Thoracic aorta (tissue), 2 donors: ENCODE results near the gene SSR4. TPM values are rescaled to one million over a fixed set of nuclear protein-coding genes. Genes with fewer than 3 reads are reported as not detected.

ENCODE experiments used
- ATAC-seq: fragments of 150-250 bp; one replicate; pipeline ENCODE4 v1.8.0; 2017; ENCODE audit warnings: low read depth; ENCODE audit not compliant: insufficient number of reproducible peaks, low FRiP score
- DNase-seq: peaks from one replicate; pipeline ENCODE4 v3.0.0-alpha.2; 2020; ENCODE audit warnings: low spot score
- H3K27ac ChIP-seq, 2 donors: fragments of 200-600 bp; sonication (generic); 1 replicate in 1 of 2; 2 replicates in 1 of 2; pipeline ENCODE4 v1.5.1; 2016; ENCODE audit warnings: mild to moderate bottlenecking in 2 of 2, moderate library complexity in 2 of 2
- H3K27me3 ChIP-seq: fragments of 200-600 bp; sonication (generic); replicated peaks from 2 replicates; pipeline ENCODE4 v1.6.0; 2016; ENCODE audit warnings: mild to moderate bottlenecking; ENCODE audit not compliant: insufficient read depth
- H3K36me3 ChIP-seq: fragments of 200-600 bp; sonication (generic); one replicate; pipeline ENCODE4 v1.5.1; 2016
- H3K4me1 ChIP-seq, 2 donors: fragments of 200-600 bp; sonication (generic); 1 replicate in 1 of 2; 2 replicates in 1 of 2; pipeline versions ENCODE4 v1.5.1 to v1.6.0; 2016; ENCODE audit warnings: low read depth in 2 of 2, mild to moderate bottlenecking in 1 of 2; ENCODE audit not compliant: control insufficient read depth in 1 of 2
- H3K4me3 ChIP-seq: fragments of 200-600 bp; sonication (generic); 2 replicates; pipeline ENCODE4 v1.5.1; 2016; ENCODE audit warnings: mild to moderate bottlenecking
- H3K9me3 ChIP-seq: fragments of 200-600 bp; sonication (generic); 2 replicates; pipeline ENCODE4 v1.5.1; 2016
- total RNA-seq, 2 donors: library from RNA; depleted of rRNA; stranded (reverse); fragments of >200 nt; gene quantifications; one replicate each; pipeline versions ENCODE4 v1.1.0 to v1.2.3, GENCODE V29; 2016
- TF ChIP-seq, protein P1 (sequence below): fragments of 200-600 bp; sonication (generic); IDR thresholded peaks from one replicate; pipeline ENCODE4 v1.5.1; 2019; ENCODE audit warnings: antibody characterized with exemption

Gene SSR4
- total RNA-seq, 2 donors from 2014 or later: 103 to 299 TPM

GRCh38 chrX:153784325-153784967 is 10.0 kb upstream of the SSR4 start:
- H3K9me3 ChIP-seq: no peaks in the 10 kb centered on the region
- H3K36me3 ChIP-seq: peaks cover 7% of the 10 kb centered on the region
- H3K4me3 ChIP-seq: no peak overlapping the region
- ATAC-seq (no peak), DNase-seq (no peak)
- no peaks in the 10 kb centered on the region for H3K27me3 ChIP-seq
- H3K4me1 ChIP-seq: peaks cover 0 to 26% of the 10 kb centered on the region in 2 donors
- TF ChIP-seq, protein P1, sequence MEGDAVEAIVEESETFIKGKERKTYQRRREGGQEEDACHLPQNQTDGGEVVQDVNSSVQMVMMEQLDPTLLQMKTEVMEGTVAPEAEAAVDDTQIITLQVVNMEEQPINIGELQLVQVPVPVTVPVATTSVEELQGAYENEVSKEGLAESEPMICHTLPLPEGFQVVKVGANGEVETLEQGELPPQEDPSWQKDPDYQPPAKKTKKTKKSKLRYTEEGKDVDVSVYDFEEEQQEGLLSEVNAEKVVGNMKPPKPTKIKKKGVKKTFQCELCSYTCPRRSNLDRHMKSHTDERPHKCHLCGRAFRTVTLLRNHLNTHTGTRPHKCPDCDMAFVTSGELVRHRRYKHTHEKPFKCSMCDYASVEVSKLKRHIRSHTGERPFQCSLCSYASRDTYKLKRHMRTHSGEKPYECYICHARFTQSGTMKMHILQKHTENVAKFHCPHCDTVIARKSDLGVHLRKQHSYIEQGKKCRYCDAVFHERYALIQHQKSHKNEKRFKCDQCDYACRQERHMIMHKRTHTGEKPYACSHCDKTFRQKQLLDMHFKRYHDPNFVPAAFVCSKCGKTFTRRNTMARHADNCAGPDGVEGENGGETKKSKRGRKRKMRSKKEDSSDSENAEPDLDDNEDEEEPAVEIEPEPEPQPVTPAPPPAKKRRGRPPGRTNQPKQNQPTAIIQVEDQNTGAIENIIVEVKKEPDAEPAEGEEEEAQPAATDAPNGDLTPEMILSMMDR: no peak
- no peak overlapping the region for H3K27ac ChIP-seq

- Histone ChIP-seq H3K27ac (no peak overlapping the region), H3K9me3 (no peaks in the 10 kb centered on the region), H3K4me3 (no peak overlapping the region), H3K4me1 (peaks cover 0 to 13% of the 10 kb centered on the region in 2 donors), H3K27me3 (no peaks in the 10 kb centered on the region), H3K36me3 (peaks cover 10% of the 10 kb centered on the region)
- TF ChIP-seq, protein P1: no peak
- ATAC-seq: no peak
- DNase-seq: no peak
Observed at GRCh38 chrX:153786669-153787068, 7.8 kb upstream of the SSR4 start.

- DNase-seq (no peak), ATAC-seq (no peak)
- TF ChIP-seq, protein P1: no peak
- H3K27ac ChIP-seq: no peak overlapping the region
- H3K4me1 ChIP-seq: peaks cover 4 to 22% of the 10 kb centered on the region in 2 donors
- no peaks in the 10 kb centered on the region for H3K9me3 ChIP-seq
- no peaks in the 10 kb centered on the region for H3K27me3 ChIP-seq
- no peak overlapping the region for H3K4me3 ChIP-seq
- peaks cover 10% of the 10 kb centered on the region for H3K36me3 ChIP-seq
Observed at GRCh38 chrX:153789654-153790053, 4.8 kb upstream of the SSR4 start.

DNA sequence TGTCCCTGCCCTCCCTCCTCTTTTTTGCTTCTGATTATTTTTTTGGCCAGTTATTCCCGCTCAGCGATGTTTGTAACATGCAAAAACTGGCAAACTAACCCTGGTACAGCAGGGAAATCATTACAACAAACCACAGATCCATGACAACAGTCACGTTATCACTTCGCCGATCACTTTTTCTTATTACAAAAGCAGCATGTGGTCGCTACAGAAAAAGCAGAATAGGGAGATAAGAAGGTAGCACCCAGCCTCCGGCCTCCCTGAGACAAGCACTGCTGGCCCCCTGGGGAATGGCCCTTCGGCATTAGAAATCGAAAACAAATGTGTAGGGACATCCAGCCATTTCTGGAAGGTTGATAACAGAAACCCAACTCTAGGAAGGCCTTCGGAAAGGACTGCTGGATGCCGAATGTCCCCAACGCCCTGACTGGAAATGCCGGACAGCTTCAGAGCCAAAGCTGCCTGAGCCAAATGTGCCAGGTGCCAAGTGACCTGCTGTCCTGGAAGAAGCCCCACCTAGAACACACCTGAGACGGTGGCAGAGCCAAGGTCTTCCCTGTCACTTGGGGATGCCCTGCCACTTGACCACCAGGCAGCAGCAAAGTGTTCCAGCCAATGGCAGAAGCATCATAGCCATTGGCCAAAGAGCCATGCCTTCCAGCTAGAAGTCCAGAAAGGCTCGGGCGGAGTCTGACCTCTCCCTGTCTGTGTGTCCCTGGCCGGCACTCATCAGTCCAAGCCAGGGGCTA is 3.2 kb upstream of the SSR4 start:
- ATAC-seq: no peak
- TF ChIP-seq, protein P1: no peak
- Histone ChIP-seq H3K36me3 (peaks cover 5% of the 10 kb centered on the region), H3K4me3 (no peak overlapping the region), H3K27me3 (no peaks in the 10 kb centered on the region), H3K27ac (no peak overlapping the region), H3K4me1 (peaks cover 8 to 33% of the 10 kb centered on the region in 2 donors), H3K9me3 (no peaks in the 10 kb centered on the region)
- DNase-seq: no peak

GRCh38 chrX:153792368-153792767 is 2.1 kb upstream of the SSR4 start:
- no peak overlapping the region for H3K27ac ChIP-seq
- no peak for ATAC-seq
- H3K9me3 ChIP-seq: no peaks in the 10 kb centered on the region

More at GRCh38 chrX:153792368-153792767, 2.1 kb upstream of the SSR4 start:
- no peak overlapping the region for H3K4me3 ChIP-seq
- H3K36me3 ChIP-seq: peaks cover 5% of the 10 kb centered on the region
- peaks cover 8 to 35% of the 10 kb centered on the region in 2 donors for H3K4me1 ChIP-seq
- DNase-seq: no peak
- no peaks in the 10 kb centered on the region for H3K27me3 ChIP-seq
- TF ChIP-seq, protein P1: no peak
